RWPE1 (cell line): ENCODE measurements around the gene HEYL.

Experiments used
- CTCF ChIA-PET: fragments of 350-600 bp; sonication (Branson Sonifier 250); formaldehyde crosslinking; extraction: SDS; loops from one replicate; lab custom pipeline; 2021; lab: Yijun Ruan, JAX
- POLR2A ChIA-PET: fragments of 400-600 bp; formaldehyde crosslinking; extraction: SDS; loops from one replicate; lab custom pipeline; 2020; ENCODE audit warnings: antibody characterized with exemption; ENCODE audit not compliant: low non-redundant PET; lab: Yijun Ruan, JAX
- DNase-seq: peaks from one replicate; pipeline ENCODE4 v3.0.0; 2012; ENCODE audit warnings: low spot score
- H3K27ac ChIP-seq: fragments of 450-650 bp; 2 replicates; pipeline ENCODE4 v1.5.1; 2017
- TF ChIP-seq, protein P1 (sequence below): fragments of 450-650 bp; conservative IDR thresholded peaks from 2 replicates; pipeline ENCODE4 v1.5.1; 2017; ENCODE audit warnings: low read depth, mild to moderate bottlenecking

HEYL gene

DNA sequence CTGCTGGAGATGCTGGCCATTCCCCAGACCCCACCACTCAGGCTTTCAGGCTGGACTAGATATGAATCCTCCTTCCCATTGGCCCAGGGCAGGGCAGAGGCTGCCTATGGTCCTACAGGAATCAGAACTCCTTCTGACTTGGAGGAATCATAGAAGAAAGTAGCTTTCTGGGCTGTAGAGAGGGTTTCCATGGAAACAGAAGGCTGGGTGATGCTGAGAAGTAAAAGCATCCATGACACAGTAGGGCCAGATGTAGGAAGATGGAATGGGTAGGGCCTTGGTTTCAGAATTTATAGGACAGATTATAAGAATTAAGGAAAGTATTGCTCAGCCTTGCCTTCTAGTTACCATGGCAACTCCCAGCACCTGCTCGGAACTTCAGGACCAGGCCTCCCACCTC, 23.4 kb upstream of the HEYL start:
- POLR2A ChIA-PET, result no interaction called here
- TF ChIP-seq, protein P1, sequence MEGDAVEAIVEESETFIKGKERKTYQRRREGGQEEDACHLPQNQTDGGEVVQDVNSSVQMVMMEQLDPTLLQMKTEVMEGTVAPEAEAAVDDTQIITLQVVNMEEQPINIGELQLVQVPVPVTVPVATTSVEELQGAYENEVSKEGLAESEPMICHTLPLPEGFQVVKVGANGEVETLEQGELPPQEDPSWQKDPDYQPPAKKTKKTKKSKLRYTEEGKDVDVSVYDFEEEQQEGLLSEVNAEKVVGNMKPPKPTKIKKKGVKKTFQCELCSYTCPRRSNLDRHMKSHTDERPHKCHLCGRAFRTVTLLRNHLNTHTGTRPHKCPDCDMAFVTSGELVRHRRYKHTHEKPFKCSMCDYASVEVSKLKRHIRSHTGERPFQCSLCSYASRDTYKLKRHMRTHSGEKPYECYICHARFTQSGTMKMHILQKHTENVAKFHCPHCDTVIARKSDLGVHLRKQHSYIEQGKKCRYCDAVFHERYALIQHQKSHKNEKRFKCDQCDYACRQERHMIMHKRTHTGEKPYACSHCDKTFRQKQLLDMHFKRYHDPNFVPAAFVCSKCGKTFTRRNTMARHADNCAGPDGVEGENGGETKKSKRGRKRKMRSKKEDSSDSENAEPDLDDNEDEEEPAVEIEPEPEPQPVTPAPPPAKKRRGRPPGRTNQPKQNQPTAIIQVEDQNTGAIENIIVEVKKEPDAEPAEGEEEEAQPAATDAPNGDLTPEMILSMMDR, result no peak
- DNase-seq, result no peak
- CTCF ChIA-PET, result interaction anchor here (1.7 kb wide), 1 partner anchor 9 kb away, joined by 5 read pairs; no protein-coding TSS in a partner anchor
- H3K27ac ChIP-seq, result no peak overlapping the region

DNA sequence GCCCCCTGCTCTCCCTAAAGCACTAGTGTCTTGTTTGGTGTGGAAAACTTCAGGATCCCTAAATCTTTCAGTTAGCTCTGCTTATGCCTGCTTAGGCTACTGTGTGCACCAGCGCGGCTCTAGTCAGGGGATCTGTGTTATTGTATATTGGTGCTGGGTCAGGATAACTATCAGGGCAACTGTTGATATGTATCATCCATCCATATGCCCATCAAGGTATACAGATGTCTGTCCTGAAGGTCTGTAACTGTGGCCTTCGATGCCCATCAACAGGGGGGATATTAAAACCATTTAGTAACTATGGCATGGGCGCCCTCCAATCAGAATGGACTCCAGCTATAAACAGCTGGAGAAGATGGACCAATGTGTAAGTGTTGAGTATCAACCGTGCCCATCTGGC, 20.1 kb upstream of the HEYL start:
- no peak overlapping the region for H3K27ac ChIP-seq
- CTCF ChIA-PET, result interaction anchor here (0.6 to 2.8 kb wide), 3 partner anchors 10 to 1321 kb away, joined by 3 to 7 read pairs (median 4); no protein-coding TSS in a partner anchor
- DNase-seq, result no peak
- POLR2A ChIA-PET, result no interaction called here
- TF ChIP-seq, protein P1, result no peak

DNA sequence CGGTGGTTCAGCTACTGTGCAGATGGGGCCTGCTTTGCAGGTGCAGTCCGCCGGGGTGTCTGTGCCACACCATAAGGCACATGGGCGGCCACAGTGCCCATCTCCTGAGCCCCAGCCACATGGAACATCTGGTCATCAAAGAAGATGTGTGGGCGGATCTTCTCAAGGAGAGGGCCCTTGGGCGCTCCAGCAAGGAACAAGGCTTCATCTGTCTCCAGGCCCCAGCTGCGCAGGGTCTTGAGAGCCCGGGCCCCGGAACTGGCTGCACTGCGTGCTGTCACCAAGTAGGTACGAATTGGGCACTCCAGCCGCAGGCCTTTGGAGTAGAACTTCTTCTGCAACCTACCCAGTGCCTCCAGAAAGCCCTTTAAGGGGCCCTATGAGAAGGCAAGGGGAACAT, 19.7 kb upstream of the HEYL start:
- ChIA-PET CTCF (interaction anchor here (0.6 to 2.8 kb wide), 3 partner anchors 9 to 1321 kb away, joined by 3 to 7 read pairs (median 4); no protein-coding TSS in a partner anchor), POLR2A (interaction anchor here (0.5 kb wide), 1 partner anchor 8 kb away, joined by 3 read pairs; no protein-coding TSS in a partner anchor)
- no peak overlapping the region for H3K27ac ChIP-seq
- TF ChIP-seq, protein P1, result no peak
- no peak for DNase-seq

DNA sequence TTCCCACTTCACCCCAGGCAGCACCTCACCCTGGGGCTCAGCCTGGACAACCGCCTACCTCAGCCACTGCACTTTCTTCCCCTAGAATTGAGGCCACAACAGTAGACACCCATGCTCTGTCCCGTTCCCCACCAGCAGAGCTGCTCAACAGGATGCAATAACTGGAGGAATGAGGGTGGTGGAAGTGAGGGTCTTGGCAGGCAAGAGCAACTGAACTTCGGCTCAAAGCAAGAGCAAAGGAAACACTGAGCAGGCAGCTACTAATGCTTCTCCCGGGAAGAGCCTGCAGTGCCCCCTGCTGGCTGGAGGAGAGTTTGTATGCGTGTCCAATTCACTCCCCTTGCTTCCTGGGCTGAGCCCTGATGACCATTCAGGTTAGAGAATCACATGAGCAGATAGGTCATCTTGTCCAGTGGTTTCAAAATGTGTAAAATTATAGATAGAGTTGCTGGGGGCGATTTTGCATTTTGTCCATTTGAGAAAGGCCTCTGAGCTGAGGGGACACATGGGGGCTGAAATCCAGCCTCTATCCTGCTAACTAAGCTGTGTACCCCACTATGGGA, 18.6 kb upstream of the HEYL start:
- TF ChIP-seq, protein P1, result peak; percentile 42
- CTCF ChIA-PET, result interaction anchor here (0.5 to 2.8 kb wide), 17 partner anchors 9 to 1555 kb away, joined by 3 to 8 read pairs (median 3); no protein-coding TSS in a partner anchor
- no peak overlapping the region for H3K27ac ChIP-seq
- POLR2A ChIA-PET, result interaction anchor here (0.6 kb wide), 1 partner anchor 138 kb away, joined by 4 read pairs; no protein-coding TSS in a partner anchor
- no peak for DNase-seq

DNA sequence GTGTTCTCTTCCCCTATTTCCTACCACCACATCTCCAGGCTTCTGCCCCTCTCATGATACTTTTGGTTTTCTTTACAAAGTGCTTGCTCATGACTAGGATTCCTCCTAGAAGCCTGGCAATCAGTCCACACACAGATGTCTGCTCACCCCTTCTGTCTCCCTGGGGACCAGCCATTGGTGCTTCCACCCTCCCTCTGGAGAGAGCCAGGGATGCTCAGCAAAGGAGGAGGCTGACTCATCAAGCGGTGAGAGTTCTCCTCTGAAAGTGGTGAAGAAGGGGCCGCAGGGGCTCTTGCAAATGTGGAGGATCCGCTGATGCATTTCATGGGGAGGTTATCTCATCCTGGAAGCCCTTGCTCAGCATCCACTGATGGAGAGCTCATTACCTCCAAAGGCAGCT, 18.0 kb upstream of the HEYL start:
- ChIA-PET POLR2A (no interaction called here), CTCF (interaction anchor here (0.5 to 2.8 kb wide), 14 partner anchors 8 to 1555 kb away, joined by 3 to 8 read pairs (median 3); no protein-coding TSS in a partner anchor)
- no peak for DNase-seq
- TF ChIP-seq, protein P1, result no peak
- H3K27ac ChIP-seq, result no peak overlapping the region

DNA sequence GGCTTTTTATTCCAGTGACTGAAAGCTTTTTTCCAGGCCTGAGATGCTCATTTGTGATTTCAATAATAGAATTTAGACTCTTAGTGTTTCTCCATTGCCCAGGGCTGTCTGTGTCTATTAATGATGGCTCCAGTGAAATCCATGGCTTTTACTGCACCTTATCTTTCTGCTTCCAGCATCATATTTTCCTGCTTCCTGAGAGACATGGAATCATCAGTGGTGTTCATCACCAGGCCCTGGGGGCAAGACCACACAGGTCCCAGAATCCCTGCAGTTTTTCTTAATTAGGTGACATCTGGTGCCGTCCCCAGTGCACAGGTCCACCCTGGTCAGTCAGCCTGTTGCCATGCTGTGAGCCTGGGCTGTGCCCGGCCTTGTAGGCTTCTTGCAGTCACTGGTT, 16.9 kb upstream of the HEYL start:
- DNase-seq, result no peak
- POLR2A ChIA-PET, result no interaction called here
- CTCF ChIA-PET, result interaction anchor here (0.6 kb wide), 1 partner anchor 23 kb away, joined by 3 read pairs; no protein-coding TSS in a partner anchor
- TF ChIP-seq, protein P1, result no peak
- H3K27ac ChIP-seq, result no peak overlapping the region
